ENCODE data around the gene SHLD2.
"Not testable (repeated sequence)": the region's sequence is repeated elsewhere in the genome, so short reads cannot be mapped to it uniquely, and the experiment has no call there.

DNA sequence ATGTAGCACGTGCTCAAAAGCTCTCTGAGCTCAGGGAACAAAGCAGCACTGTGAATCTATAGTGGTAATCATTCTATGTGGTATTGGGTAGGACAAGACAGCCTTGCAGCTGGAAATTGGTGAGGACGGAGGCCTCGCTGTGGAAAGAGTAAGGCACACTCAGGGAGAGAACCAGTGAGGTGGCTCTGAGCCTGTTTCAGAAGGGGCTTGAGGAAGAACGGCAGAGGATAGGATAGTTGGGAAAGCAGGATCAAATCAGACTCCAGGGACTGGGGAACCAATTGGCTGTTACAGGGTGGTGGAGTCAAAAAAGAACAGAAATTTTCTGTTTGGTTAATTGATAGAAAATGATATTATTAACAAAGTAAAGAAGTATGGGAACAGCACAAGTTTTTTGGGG, 74.9 kb downstream of the SHLD2 start:
- TF ChIP-seq, protein P1, sequence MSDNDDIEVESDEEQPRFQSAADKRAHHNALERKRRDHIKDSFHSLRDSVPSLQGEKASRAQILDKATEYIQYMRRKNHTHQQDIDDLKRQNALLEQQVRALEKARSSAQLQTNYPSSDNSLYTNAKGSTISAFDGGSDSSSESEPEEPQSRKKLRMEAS (IDR thresholded peaks at IDR 0.05): not testable (repeated sequence)
- not testable (repeated sequence) for TF ChIP-seq CEBPB (IDR thresholded peaks at IDR 0.05; ENCODE audit: low read depth); RAD21 (IDR thresholded peaks at IDR 0.05; ENCODE audit: low read depth); EZH2 (IDR thresholded peaks at IDR 0.05); JUND (IDR thresholded peaks at IDR 0.05); POLR2A (IDR thresholded peaks at IDR 0.05; ENCODE audit: borderline replicate concordance, extremely low read depth, insufficient read depth, insufficient read length); FOSL1 (IDR thresholded peaks at IDR 0.05; ENCODE audit: low read depth); POLR2AphosphoS5 (IDR thresholded peaks at IDR 0.05; ENCODE audit: low read depth, low read length)
- TF ChIP-seq, protein P2, sequence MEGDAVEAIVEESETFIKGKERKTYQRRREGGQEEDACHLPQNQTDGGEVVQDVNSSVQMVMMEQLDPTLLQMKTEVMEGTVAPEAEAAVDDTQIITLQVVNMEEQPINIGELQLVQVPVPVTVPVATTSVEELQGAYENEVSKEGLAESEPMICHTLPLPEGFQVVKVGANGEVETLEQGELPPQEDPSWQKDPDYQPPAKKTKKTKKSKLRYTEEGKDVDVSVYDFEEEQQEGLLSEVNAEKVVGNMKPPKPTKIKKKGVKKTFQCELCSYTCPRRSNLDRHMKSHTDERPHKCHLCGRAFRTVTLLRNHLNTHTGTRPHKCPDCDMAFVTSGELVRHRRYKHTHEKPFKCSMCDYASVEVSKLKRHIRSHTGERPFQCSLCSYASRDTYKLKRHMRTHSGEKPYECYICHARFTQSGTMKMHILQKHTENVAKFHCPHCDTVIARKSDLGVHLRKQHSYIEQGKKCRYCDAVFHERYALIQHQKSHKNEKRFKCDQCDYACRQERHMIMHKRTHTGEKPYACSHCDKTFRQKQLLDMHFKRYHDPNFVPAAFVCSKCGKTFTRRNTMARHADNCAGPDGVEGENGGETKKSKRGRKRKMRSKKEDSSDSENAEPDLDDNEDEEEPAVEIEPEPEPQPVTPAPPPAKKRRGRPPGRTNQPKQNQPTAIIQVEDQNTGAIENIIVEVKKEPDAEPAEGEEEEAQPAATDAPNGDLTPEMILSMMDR (IDR thresholded peaks at IDR 0.05 in 2 of 3, conservative IDR thresholded peaks at IDR 0.05 in 1 of 3; ENCODE audit: borderline replicate concordance in 1 of 3, insufficient read depth in 1 of 3, low read depth in 2 of 3, low read length in 2 of 3): not testable (repeated sequence)
- TF ChIP-seq, protein P3, sequence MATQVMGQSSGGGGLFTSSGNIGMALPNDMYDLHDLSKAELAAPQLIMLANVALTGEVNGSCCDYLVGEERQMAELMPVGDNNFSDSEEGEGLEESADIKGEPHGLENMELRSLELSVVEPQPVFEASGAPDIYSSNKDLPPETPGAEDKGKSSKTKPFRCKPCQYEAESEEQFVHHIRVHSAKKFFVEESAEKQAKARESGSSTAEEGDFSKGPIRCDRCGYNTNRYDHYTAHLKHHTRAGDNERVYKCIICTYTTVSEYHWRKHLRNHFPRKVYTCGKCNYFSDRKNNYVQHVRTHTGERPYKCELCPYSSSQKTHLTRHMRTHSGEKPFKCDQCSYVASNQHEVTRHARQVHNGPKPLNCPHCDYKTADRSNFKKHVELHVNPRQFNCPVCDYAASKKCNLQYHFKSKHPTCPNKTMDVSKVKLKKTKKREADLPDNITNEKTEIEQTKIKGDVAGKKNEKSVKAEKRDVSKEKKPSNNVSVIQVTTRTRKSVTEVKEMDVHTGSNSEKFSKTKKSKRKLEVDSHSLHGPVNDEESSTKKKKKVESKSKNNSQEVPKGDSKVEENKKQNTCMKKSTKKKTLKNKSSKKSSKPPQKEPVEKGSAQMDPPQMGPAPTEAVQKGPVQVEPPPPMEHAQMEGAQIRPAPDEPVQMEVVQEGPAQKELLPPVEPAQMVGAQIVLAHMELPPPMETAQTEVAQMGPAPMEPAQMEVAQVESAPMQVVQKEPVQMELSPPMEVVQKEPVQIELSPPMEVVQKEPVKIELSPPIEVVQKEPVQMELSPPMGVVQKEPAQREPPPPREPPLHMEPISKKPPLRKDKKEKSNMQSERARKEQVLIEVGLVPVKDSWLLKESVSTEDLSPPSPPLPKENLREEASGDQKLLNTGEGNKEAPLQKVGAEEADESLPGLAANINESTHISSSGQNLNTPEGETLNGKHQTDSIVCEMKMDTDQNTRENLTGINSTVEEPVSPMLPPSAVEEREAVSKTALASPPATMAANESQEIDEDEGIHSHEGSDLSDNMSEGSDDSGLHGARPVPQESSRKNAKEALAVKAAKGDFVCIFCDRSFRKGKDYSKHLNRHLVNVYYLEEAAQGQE (IDR thresholded peaks at IDR 0.05; ENCODE audit: low read depth): not testable (repeated sequence)
- TF ChIP-seq, protein P4, sequence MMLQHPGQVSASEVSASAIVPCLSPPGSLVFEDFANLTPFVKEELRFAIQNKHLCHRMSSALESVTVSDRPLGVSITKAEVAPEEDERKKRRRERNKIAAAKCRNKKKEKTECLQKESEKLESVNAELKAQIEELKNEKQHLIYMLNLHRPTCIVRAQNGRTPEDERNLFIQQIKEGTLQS (IDR thresholded peaks at IDR 0.05): not testable (repeated sequence)

All from HCT116 (cell line).